VCaP (cell line): ENCODE data around the gene CIAPIN1.

Experiments
- H3K27ac ChIP-seq: fragments of 450-650 bp; 2 replicates; pipeline ENCODE4 v1.5.1; 2017
- CTCF ChIP-seq: fragments of 450-650 bp; conservative IDR thresholded peaks from 2 replicates; pipeline ENCODE4 v1.5.1; 2017; ENCODE audit warnings: mild to moderate bottlenecking, moderate library complexity

CIAPIN1 gene

GRCh38 chr16:57382535-57383275 is 64.5 kb downstream of the CIAPIN1 start:
- no peak for TF ChIP-seq CTCF
- no peak overlapping the region for H3K27ac ChIP-seq

- H3K27ac ChIP-seq: no peak overlapping the region
- TF ChIP-seq CTCF: no peak
Observed at GRCh38 chr16:57381791-57382534, 65.2 kb downstream of the CIAPIN1 start.

GRCh38 chr16:57380671-57381462 is 66.3 kb downstream of the CIAPIN1 start:
- no peak overlapping the region for H3K27ac ChIP-seq
- no peak for TF ChIP-seq CTCF

GRCh38 chr16:57379579-57379978 is 67.6 kb downstream of the CIAPIN1 start:
- no peak for TF ChIP-seq CTCF
- H3K27ac ChIP-seq: no peak overlapping the region
